WERI-Rb-1 (cell line): ENCODE data around the gene RNF166.

Experiments used
- DNase-seq: peaks from one replicate; pipeline ENCODE4 v3.0.0-alpha.2; 2020
- H3K27ac ChIP-seq: fragments of 250-450 bp; sonication (Bioruptor Pico); 2 replicates; pipeline ENCODE4 v1.5.1; 2020; ENCODE audit warnings: mild to moderate bottlenecking, moderate library complexity
- H3K27me3 ChIP-seq: fragments of 250-450 bp; sonication (Bioruptor Pico); 2 replicates; pipeline ENCODE4 v1.5.1; 2021; ENCODE audit warnings: mild to moderate bottlenecking, low read depth, moderate library complexity; ENCODE audit not compliant: insufficient read depth, severe bottlenecking
- H3K36me3 ChIP-seq: fragments of 250-450 bp; sonication (Bioruptor Pico); 2 replicates; pipeline ENCODE4 v1.5.1; 2020; ENCODE audit warnings: mild to moderate bottlenecking, moderate library complexity
- H3K4me3 ChIP-seq: 2 replicates; pipeline ENCODE4 v1.5.1; 2011; ENCODE audit warnings: low read depth, mild to moderate bottlenecking, control low read depth, low read length
- H3K9me3 ChIP-seq: fragments of 250-450 bp; sonication (Bioruptor Pico); 2 replicates; pipeline ENCODE4 v1.5.1; 2021; ENCODE audit warnings: mild to moderate bottlenecking, moderate library complexity; ENCODE audit not compliant: severe bottlenecking
- TF ChIP-seq, protein P1 (sequence below): IDR thresholded peaks from 2 replicates; pipeline ENCODE4 v1.5.1; 2011; ENCODE audit warnings: low read depth, mild to moderate bottlenecking, control low read depth, inconsistent platforms, low read length

The RNF166 gene

DNA sequence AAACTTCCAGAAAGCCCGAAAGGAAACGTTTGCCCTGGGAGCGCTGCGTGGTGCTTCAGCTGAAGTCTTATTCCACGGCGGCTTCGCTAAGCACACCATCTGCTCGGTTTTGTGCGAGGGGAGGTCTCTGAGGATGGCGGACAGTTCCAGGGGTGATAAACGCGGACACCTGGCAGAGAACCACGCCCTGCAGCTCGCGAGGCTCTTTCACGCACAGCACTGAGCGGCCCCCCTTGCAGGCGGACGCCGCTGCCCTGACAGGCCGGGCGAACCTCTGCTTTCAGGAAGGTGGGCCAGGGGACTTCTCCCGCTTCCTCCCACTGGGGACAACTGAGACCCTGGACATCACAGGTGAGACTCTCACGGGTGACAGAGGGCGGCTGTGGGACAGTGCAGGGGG, 47.0 kb downstream of the RNF166 start:
- Histone ChIP-seq H3K36me3 (no peaks in the 10 kb centered on the region; the same call in 1 of the 2 replicates), H3K27ac (peak overlapping the region; percentile 29; the same call in 1 of the 2 replicates), H3K9me3 (no peaks in the 10 kb centered on the region), H3K4me3 (no peak overlapping the region), H3K27me3 (no peaks in the 10 kb centered on the region)
- TF ChIP-seq, protein P1, sequence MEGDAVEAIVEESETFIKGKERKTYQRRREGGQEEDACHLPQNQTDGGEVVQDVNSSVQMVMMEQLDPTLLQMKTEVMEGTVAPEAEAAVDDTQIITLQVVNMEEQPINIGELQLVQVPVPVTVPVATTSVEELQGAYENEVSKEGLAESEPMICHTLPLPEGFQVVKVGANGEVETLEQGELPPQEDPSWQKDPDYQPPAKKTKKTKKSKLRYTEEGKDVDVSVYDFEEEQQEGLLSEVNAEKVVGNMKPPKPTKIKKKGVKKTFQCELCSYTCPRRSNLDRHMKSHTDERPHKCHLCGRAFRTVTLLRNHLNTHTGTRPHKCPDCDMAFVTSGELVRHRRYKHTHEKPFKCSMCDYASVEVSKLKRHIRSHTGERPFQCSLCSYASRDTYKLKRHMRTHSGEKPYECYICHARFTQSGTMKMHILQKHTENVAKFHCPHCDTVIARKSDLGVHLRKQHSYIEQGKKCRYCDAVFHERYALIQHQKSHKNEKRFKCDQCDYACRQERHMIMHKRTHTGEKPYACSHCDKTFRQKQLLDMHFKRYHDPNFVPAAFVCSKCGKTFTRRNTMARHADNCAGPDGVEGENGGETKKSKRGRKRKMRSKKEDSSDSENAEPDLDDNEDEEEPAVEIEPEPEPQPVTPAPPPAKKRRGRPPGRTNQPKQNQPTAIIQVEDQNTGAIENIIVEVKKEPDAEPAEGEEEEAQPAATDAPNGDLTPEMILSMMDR, result no peak
- DNase-seq, result peak; percentile 34

DNA sequence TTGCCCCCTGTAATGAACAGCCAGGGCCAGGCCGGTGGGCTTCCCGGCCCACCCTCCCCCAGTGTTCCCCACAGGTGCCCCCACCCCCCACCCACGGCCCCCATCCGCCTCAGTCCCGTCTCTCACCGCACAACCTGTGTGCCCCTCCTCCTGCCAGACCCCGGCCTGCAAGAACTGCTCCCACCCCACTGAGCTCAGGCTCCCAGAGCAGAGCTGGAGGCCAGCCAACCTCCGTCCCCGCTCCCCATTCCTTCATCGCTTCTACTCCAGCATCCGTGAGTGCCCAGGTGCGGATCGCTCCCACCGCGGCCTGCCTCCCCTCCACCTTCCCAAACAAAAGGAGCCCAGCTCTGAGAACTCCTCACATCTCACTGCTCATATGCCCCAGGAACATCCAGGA, 47.5 kb downstream of the RNF166 start:
- Histone ChIP-seq H3K36me3 (no peaks in the 10 kb centered on the region; the same call in 1 of the 2 replicates), H3K27ac (peak overlapping the region; percentile 29; the same call in 1 of the 2 replicates), H3K4me3 (no peak overlapping the region), H3K9me3 (no peaks in the 10 kb centered on the region), H3K27me3 (no peaks in the 10 kb centered on the region)
- TF ChIP-seq, protein P1, result no peak
- no peak for DNase-seq

DNA sequence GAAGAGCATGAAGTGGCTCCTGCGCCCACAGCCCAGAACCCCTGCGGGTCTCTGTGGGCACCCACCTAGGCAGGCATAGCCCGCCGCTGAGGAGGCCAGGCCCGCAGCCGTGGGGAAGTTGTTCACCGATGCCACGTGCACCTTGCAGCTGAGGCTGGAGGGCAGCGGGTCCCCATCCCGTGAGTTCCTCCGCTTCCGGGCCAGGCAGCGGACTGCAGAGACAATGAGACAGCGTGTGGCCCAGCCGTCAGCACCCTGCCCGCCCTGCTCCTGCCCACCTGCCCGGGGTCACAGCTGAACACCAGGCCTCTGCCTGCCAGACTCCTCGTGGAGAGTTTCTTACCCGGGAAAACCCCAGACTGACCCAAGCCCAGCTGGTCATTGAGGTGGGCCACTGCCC, 48.8 kb downstream of the RNF166 start:
- Histone ChIP-seq H3K9me3 (no peaks in the 10 kb centered on the region), H3K36me3 (no peaks in the 10 kb centered on the region; the same call in 1 of the 2 replicates), H3K27me3 (no peaks in the 10 kb centered on the region), H3K4me3 (no peak overlapping the region), H3K27ac (no peak overlapping the region)
- DNase-seq, result no peak
- TF ChIP-seq, protein P1, result no peak

DNA sequence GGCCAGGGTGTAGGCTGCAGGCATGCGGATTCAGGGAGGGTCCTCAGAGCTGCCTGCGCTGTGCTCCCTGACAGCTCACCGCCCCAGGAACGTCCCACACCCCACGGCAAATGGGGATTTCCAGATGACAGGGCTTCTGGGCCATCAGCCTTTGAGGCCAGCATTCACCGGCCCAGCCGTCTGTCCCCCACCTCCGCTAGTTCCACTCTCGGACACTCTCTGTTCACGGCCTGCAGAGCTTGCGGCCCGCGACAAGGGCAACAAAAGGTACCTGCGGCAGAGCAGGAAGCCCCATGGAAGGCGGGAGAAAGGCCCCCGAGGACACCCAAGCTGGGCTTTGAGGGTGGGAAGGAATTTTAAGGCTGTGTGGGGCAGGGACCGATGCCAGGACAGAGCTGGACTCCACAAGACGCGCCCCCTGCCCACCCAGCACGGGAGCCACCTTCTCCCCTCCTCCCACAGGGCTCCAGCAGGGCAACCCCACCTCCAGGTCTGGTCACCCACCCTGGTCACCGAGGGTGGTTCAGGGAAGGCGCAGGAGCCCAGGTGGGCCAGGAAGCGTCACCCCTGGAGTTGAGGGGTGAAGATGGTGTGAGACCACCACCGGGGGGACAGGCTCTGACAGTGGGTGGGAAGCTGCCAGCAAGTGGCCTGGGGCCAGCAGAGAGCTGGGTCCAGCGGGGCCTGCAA, 49.8 kb downstream of the RNF166 start:
- H3K27me3 ChIP-seq, result no peaks in the 10 kb centered on the region
- TF ChIP-seq, protein P1, result no peak
- no peak for DNase-seq
- H3K36me3 ChIP-seq, result no peaks in the 10 kb centered on the region; the same call in 1 of the 2 replicates
- H3K9me3 ChIP-seq, result no peaks in the 10 kb centered on the region
- H3K4me3 ChIP-seq, result no peak overlapping the region
- peak overlapping the region; percentile 71 for H3K27ac ChIP-seq

DNA sequence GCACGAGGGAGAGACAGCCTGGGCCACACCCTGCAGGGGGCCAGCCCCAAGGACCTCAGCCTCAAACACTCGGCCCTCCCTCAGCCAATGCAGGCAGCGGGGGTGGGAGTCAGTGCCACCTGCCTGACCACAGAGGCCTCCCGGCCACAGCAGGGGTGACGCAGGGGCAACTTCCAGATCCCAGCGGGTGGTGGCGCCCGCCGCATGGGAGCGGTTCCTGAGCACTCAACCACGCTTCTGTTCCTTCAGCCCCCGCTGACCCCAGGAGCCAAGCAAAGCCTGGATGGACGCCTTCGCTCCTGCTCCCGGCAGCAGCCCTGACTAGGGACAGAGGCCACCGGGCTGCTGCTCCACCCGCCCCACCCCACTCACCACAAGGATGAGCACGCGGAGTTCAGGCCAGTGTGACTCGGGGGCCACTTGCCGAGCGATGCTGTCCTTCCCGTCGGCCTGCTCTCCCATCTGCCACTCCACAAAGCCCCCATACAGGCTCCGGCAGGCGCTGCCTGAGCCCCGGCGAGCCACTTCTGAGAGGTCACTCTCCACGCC, 50.4 kb downstream of the RNF166 start:
- H3K27ac ChIP-seq, result peak overlapping the region; percentile 71
- no peaks in the 10 kb centered on the region; the same call in 1 of the 2 replicates for H3K36me3 ChIP-seq
- TF ChIP-seq, protein P1, result peak; percentile 55

More for the DNA sequence above, 50.4 kb downstream of the RNF166 start:
- H3K27me3 ChIP-seq, result no peaks in the 10 kb centered on the region
- H3K4me3 ChIP-seq, result no peak overlapping the region
- no peaks in the 10 kb centered on the region for H3K9me3 ChIP-seq
- peak; percentile 79 for DNase-seq
